AG04450 (cell line): Measurements from ENCODE around the gene ADIG. TPM values are rescaled to one million over a fixed set of nuclear protein-coding genes. Genes with fewer than 3 reads are reported as not detected.

Source experiments
- CTCF ChIA-PET: fragments of 300-600, 350-600 bp; formaldehyde crosslinking; extraction: SDS; loops from one replicate; lab custom pipeline; 2022; ENCODE audit warnings: antibody characterized with exemption, inconsistent platforms; lab: Charles Lee
- POLR2A ChIA-PET: fragments of 350-600 bp; formaldehyde crosslinking; extraction: SDS; loops from one replicate; lab custom pipeline; 2021; ENCODE audit warnings: antibody characterized with exemption, inconsistent platforms; lab: Yijun Ruan, JAX
- DNase-seq: peaks from one replicate; pipeline ENCODE4 v3.0.0-alpha.2; 2011; ENCODE audit warnings: low read depth, low spot score
- H3K27ac ChIP-seq: one replicate; pipeline ENCODE4 v1.5.1; 2012; ENCODE audit warnings: low read depth, low read length, control low read depth
- H3K27me3 ChIP-seq: one replicate; pipeline ENCODE4 v1.6.0; 2012; ENCODE audit warnings: low read length; ENCODE audit not compliant: control insufficient read depth, insufficient read depth
- H3K4me3 ChIP-seq: 2 replicates; pipeline ENCODE4 v1.5.1; 2011; ENCODE audit warnings: mild to moderate bottlenecking, low read depth, low read length, control low read depth
- H3K9me3 ChIP-seq: 2 replicates; pipeline ENCODE4 v1.5.1; 2012; ENCODE audit warnings: low read length; ENCODE audit not compliant: control insufficient read depth, insufficient read depth
- polyA plus RNA-seq: library from polyadenylated mRNA; depleted of rRNA; stranded (reverse); fragments of >200 nt; gene quantifications from 2 replicates; pipeline ENCODE4 v1.2.3, GENCODE V29; 2011
- TF ChIP-seq, protein P1 (sequence below): IDR thresholded peaks from 2 replicates; pipeline ENCODE4 v1.5.1; 2011; ENCODE audit warnings: low read depth, low read length, control low read depth, inconsistent platforms

ADIG gene
- polyA plus RNA-seq, 1 experiment, result not detected

DNA sequence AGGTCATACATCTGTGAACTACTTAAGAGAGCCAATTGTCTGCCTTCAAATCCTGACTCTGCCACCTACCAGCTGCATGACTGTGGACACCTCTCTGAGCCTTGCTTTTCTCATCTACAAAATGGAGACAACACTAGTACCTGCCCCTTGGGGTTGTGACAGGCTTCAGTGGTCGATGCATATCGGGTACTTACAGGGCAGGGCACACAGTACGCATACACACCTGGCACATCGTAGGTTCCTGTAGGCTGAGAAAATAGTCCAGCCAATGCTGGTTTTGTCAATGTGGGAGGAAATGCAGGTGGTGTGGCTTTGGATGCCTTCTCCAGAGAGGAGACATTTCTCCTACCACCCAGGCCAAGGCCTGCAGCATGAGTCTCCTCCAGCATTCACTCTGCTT lies 2.3 kb downstream of the ADIG start:
- Histone ChIP-seq H3K9me3 (no peaks in the 10 kb centered on the region), H3K27me3 (peaks cover 19% of the 10 kb centered on the region), H3K27ac (no peak overlapping the region), H3K4me3 (no peak overlapping the region)
- TF ChIP-seq, protein P1, sequence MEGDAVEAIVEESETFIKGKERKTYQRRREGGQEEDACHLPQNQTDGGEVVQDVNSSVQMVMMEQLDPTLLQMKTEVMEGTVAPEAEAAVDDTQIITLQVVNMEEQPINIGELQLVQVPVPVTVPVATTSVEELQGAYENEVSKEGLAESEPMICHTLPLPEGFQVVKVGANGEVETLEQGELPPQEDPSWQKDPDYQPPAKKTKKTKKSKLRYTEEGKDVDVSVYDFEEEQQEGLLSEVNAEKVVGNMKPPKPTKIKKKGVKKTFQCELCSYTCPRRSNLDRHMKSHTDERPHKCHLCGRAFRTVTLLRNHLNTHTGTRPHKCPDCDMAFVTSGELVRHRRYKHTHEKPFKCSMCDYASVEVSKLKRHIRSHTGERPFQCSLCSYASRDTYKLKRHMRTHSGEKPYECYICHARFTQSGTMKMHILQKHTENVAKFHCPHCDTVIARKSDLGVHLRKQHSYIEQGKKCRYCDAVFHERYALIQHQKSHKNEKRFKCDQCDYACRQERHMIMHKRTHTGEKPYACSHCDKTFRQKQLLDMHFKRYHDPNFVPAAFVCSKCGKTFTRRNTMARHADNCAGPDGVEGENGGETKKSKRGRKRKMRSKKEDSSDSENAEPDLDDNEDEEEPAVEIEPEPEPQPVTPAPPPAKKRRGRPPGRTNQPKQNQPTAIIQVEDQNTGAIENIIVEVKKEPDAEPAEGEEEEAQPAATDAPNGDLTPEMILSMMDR, result no peak
- no peak for DNase-seq
- ChIA-PET CTCF (no interaction called here), POLR2A (no interaction called here)

DNA sequence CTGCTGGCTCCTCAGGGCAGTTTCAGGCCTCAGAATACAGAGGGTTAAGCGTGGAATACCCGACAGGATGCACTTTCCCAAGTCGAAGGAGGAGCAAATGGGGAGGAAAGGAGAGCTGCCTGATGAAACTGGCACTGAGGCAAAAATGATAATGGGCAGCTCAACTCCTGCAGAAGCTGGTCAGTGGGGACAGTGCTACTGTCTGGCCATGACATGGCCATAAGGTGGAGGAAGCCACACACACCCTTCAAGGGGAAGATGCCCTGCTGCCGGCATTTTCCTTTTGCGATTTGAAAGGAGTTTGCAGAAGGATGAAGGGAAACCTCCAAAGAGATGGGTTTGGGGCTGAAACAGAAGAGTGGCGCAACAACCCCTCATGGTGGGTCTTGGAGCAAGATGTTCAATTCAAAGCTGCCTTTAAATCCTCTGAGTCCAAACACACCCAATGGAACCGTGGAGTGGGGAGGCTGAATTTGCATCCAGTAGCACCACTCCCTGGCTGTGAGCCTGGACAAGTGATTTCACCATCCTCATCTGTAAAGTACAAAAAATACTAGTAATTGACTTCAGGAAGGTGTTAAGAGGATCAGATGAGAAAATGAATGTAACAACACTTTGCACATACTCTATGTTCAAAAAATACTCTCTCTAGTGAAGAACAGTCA lies 3.2 kb downstream of the ADIG start:
- no peak overlapping the region for H3K4me3 ChIP-seq
- no peak overlapping the region for H3K27ac ChIP-seq
- ChIA-PET POLR2A (no interaction called here), CTCF (no interaction called here)
- no peak for DNase-seq
- H3K9me3 ChIP-seq, result no peaks in the 10 kb centered on the region
- TF ChIP-seq, protein P1, result no peak
- peaks cover 19% of the 10 kb centered on the region for H3K27me3 ChIP-seq

GRCh38 chr20:38585404-38586180 lies 4.6 kb downstream of the ADIG start:
- no peaks in the 10 kb centered on the region for H3K9me3 ChIP-seq
- ChIA-PET CTCF (no interaction called here), POLR2A (no interaction called here)
- H3K27me3 ChIP-seq, result peaks cover 19% of the 10 kb centered on the region
- H3K4me3 ChIP-seq, result no peak overlapping the region
- H3K27ac ChIP-seq, result no peak overlapping the region
- no peak for DNase-seq
- TF ChIP-seq, protein P1, result no peak

GRCh38 chr20:38586181-38586525 lies 5.2 kb downstream of the ADIG start:
- Histone ChIP-seq H3K27me3 (peaks cover 22% of the 10 kb centered on the region), H3K9me3 (no peaks in the 10 kb centered on the region), H3K27ac (no peak overlapping the region), H3K4me3 (no peak overlapping the region)
- ChIA-PET POLR2A (no interaction called here), CTCF (no interaction called here)
- DNase-seq, result no peak
- TF ChIP-seq, protein P1, result no peak

- DNase-seq, result no peak
- Histone ChIP-seq H3K4me3 (no peak overlapping the region), H3K9me3 (no peaks in the 10 kb centered on the region), H3K27ac (no peak overlapping the region), H3K27me3 (peaks cover 16% of the 10 kb centered on the region)
- ChIA-PET POLR2A (no interaction called here), CTCF (no interaction called here)
- TF ChIP-seq, protein P1, result no peak
These were observed 7.3 kb downstream of the ADIG start for GRCh38 chr20:38588303-38588702.
